HepG2 (cell line): ENCODE measurements around the gene CLASP1. TPM values are rescaled to one million over a fixed set of nuclear protein-coding genes. Genes with fewer than 3 reads are reported as not detected.

Experiments used
- ATAC-seq: fragments of 200-7000 bp; cut with Tn5 transposase; 3 replicates; pipeline ENCODE4 v1.9.1; 2020; ENCODE audit warnings: mild to moderate bottlenecking, moderate library complexity
- BruUV-seq: library from RNA; stranded (reverse); fragments of 400-500 nt; replicated peaks from 2 replicates; lab custom pipeline; 2021; lab: Mats Ljungman, UMichigan
- CTCF ChIA-PET: fragments of 300-600 bp; formaldehyde crosslinking; extraction: SDS; loops from one replicate; lab custom pipeline; 2021; ENCODE audit warnings: low total read pairs, inconsistent platforms, low intra/inter-chr PET ratio; lab: Yijun Ruan, JAX
- POLR2A ChIA-PET: fragments of 350-600 bp; sonication (Branson Sonifier 250); formaldehyde crosslinking; loops from one replicate; lab custom pipeline; 2020; ENCODE audit warnings: antibody characterized with exemption, inconsistent platforms; lab: Yijun Ruan, JAX
- DNase-seq: peaks from one replicate; pipeline ENCODE4 v3.0.0-alpha.2; 2015; ENCODE audit warnings: low spot score
- FAIRE-seq: peaks from 3 replicates; lab custom pipeline; 2011; peaks lifted over from hg19 to GRCh38; lab: Jason Lieb, UNC
- H2AFZ ChIP-seq: one replicate; pipeline ENCODE4 v1.6.1; 2011; ENCODE audit warnings: low read length, inconsistent platforms
- H3K27ac ChIP-seq: fragments of 300-600 bp; 3 replicates; pipeline ENCODE4 v1.8.0; 2011; ENCODE audit warnings: mixed run types, mild to moderate bottlenecking, mixed read lengths, low read length, inconsistent platforms; ENCODE audit not compliant: insufficient read depth; ENCODE audit errors: extremely low read length
- H3K27me3 ChIP-seq, 2 experiments: fragments of 200-600 bp in 1 of 2; 2 replicates in 1 of 2; 3 replicates in 1 of 2; pipeline versions ENCODE4 v1.6.0 to v1.8.0; 2011; ENCODE audit warnings: low read length in 2 of 2, mild to moderate bottlenecking in 2 of 2, moderate library complexity in 2 of 2, inconsistent platforms in 1 of 2; ENCODE audit not compliant: insufficient read depth in 2 of 2, control insufficient read depth in 1 of 2
- H3K36me3 ChIP-seq, 2 experiments: fragments of 200-600 bp in 1 of 2; replicated peaks in 1 of 2; 2 replicates in 1 of 2; 3 replicates in 1 of 2; pipeline versions ENCODE4 v1.5.1 to v1.8.0; 2011; ENCODE audit warnings: low read length in 2 of 2, inconsistent platforms in 1 of 2; ENCODE audit not compliant: insufficient read depth in 2 of 2, control insufficient read depth in 1 of 2
- H3K4me1 ChIP-seq: 2 replicates; pipeline ENCODE4 v1.5.1; 2012; ENCODE audit warnings: low read length, inconsistent platforms; ENCODE audit not compliant: insufficient read depth
- H3K4me2 ChIP-seq: 2 replicates; pipeline ENCODE4 v1.6.0; 2011; ENCODE audit warnings: low read depth, low read length, inconsistent platforms
- H3K4me3 ChIP-seq, 3 experiments: fragments of 200-600 bp in 1 of 3; sonication (generic), shearing (Covaris generic) in 1 of 3; replicated peaks in 1 of 3; 2 replicates each; pipeline ENCODE4 v1.5.1; 2011 to 2016; ENCODE audit warnings: low read length in 3 of 3, inconsistent platforms in 2 of 3, low read depth in 2 of 3, mild to moderate bottlenecking in 2 of 3, control low read depth in 1 of 3, mixed read lengths in 1 of 3; ENCODE audit not compliant: insufficient read depth in 1 of 3
- H3K79me2 ChIP-seq: one replicate; pipeline ENCODE4 v1.6.1; 2011; ENCODE audit warnings: low read length, inconsistent platforms; ENCODE audit not compliant: insufficient read depth
- H3K9ac ChIP-seq: 2 replicates; pipeline ENCODE4 v1.6.0; 2011; ENCODE audit warnings: mild to moderate bottlenecking, low read depth, low read length, inconsistent platforms; ENCODE audit not compliant: insufficient read depth
- H3K9me3 ChIP-seq: 2 replicates; pipeline ENCODE4 v1.5.1; 2012; ENCODE audit warnings: mild to moderate bottlenecking, low read length
- H4K20me1 ChIP-seq: 2 replicates; pipeline ENCODE4 v1.6.0; 2011; ENCODE audit warnings: inconsistent platforms, mild to moderate bottlenecking, low read length, moderate library complexity; ENCODE audit not compliant: insufficient read depth
- HMG20B ChIP-seq: conservative IDR thresholded peaks from 2 replicates; pipeline ENCODE4 v1.6.1; 2016; ENCODE audit warnings: missing genetic modification reagents, missing compliant biosample characterization
- KAT2B ChIP-seq: fragments of 150-350 bp; IDR thresholded peaks from 2 replicates; pipeline ENCODE4 v1.6.1; 2014; ENCODE audit warnings: low read depth, low read length, borderline replicate concordance
- KLF13 ChIP-seq: sonication (generic); formaldehyde crosslinking; IDR thresholded peaks from 2 replicates; pipeline ENCODE4 v1.4.0; 2020; ENCODE audit warnings: mild to moderate bottlenecking, missing genetic modification reagents
- NAIF1 ChIP-seq: sonication (generic); formaldehyde crosslinking; IDR thresholded peaks from 2 replicates; pipeline ENCODE4 v1.5.0; 2020; ENCODE audit warnings: mild to moderate bottlenecking, missing genetic modification reagents, borderline replicate concordance
- RBM22 ChIP-seq: fragments of 200-400 bp; formaldehyde crosslinking; optimal IDR thresholded peaks from 2 replicates; pipeline ENCODE3; 2017; ENCODE audit warnings: mild to moderate bottlenecking, low read length, moderate library complexity
- TBX2 ChIP-seq: sonication (generic); formaldehyde crosslinking; IDR thresholded peaks from 2 replicates; pipeline ENCODE4 v1.5.0; 2020; ENCODE audit warnings: missing genetic modification reagents, mild to moderate bottlenecking, borderline replicate concordance
- XBP1 ChIP-seq: sonication (generic); formaldehyde crosslinking; IDR thresholded peaks from 2 replicates; pipeline ENCODE4 v1.5.0; 2020; ENCODE audit warnings: missing genetic modification reagents
- ZFP62 ChIP-seq: sonication (generic); formaldehyde crosslinking; IDR thresholded peaks from 2 replicates; pipeline ENCODE4 v1.4.0; 2020; ENCODE audit warnings: missing genetic modification reagents
- ZNF556 ChIP-seq: sonication (generic); formaldehyde crosslinking; IDR thresholded peaks from 2 replicates; pipeline ENCODE4 v1.4.0; 2020; ENCODE audit warnings: mild to moderate bottlenecking, missing genetic modification reagents, borderline replicate concordance
- ZSCAN22 ChIP-seq: sonication (generic); formaldehyde crosslinking; IDR thresholded peaks from 2 replicates; pipeline ENCODE4 v1.4.0; 2020; ENCODE audit warnings: mild to moderate bottlenecking, missing genetic modification reagents
- ZSCAN30 ChIP-seq: sonication (generic); formaldehyde crosslinking; IDR thresholded peaks from 2 replicates; pipeline ENCODE4 v1.5.0; 2020; ENCODE audit warnings: mild to moderate bottlenecking, missing genetic modification reagents
- WGBS: methylation state at CpG from one replicate; pipeline ENCODE4 v1.1.6; 2017; ENCODE audit warnings: low lambda C conversion rate; 5-methylcytosine and 5-hydroxymethylcytosine counted together
- in situ Hi-C: cut with HindIII; loops from 2 replicates; pipeline ENCODE4 v1.10.0; 2017; ENCODE audit warnings: low pct_unique_long_range_greater_than_20kb; ENCODE audit not compliant: extremely low pct_ligation_motif_present
- intact Hi-C: fragments of 100-400 bp; cut with micrococcal nuclease; formaldehyde crosslinking; loops from one replicate; pipeline ENCODE4 v1.10.0; 2022; ENCODE audit not compliant: unreplicated experiment
- polyA plus RNA-seq, 8 experiments: library from polyadenylated mRNA; depleted of rRNA in 3 of 8; stranded (reverse) in 7 of 8; unstranded in 1 of 8; fragments of >200 nt; fragmentation: Illumina TruSeq in 4 of 8; extraction: Trizol in 4 of 8; gene quantifications; 2 replicates each; pipeline versions ENCODE4 v1.2.1 to v1.2.3, GENCODE V29; 2011 to 2016; ENCODE audit warnings: low read depth in 4 of 8, missing spikeins in 1 of 8, mixed read lengths in 1 of 8; ENCODE audit not compliant: insufficient read depth in 1 of 8
- total RNA-seq, 5 experiments: library from RNA; depleted of rRNA; stranded (reverse); fragments of >200 nt; fragmentation: Illumina TruSeq; extraction: Trizol; gene quantifications; 2 replicates each; pipeline ENCODE4 v1.2.3, GENCODE V29; 2016; ENCODE audit warnings: low read depth in 1 of 5
- TF ChIP-seq, protein P1 (sequence below): sonication (generic); formaldehyde crosslinking; IDR thresholded peaks from 2 replicates; pipeline ENCODE4 v1.5.0; 2020; ENCODE audit warnings: mild to moderate bottlenecking, missing genetic modification reagents
- TF ChIP-seq, protein P2 (sequence below): sonication (generic); formaldehyde crosslinking; IDR thresholded peaks from 2 replicates; pipeline ENCODE4 v1.4.0; 2020; ENCODE audit warnings: missing genetic modification reagents, borderline replicate concordance
- TF ChIP-seq, protein P3 (sequence below): sonication (generic); formaldehyde crosslinking; IDR thresholded peaks from 2 replicates; pipeline ENCODE4 v1.4.0; 2020; ENCODE audit warnings: missing genetic modification reagents
- TF ChIP-seq, protein P4 (sequence below): sonication (generic); formaldehyde crosslinking; IDR thresholded peaks from 2 replicates; pipeline ENCODE4 v1.5.0; 2020; ENCODE audit warnings: missing genetic modification reagents
- TF ChIP-seq, protein P5 (sequence below): sonication (generic); formaldehyde crosslinking; conservative IDR thresholded peaks from 2 replicates; pipeline ENCODE4 v1.4.0; 2020; ENCODE audit warnings: missing genetic modification reagents

CLASP1 gene
- total and polyA plus RNA-seq, 2 of the 13 experiments (the other 11 are each of a cell fraction or from before 2014, with no cell fraction given), result 11.7 to 47.9 TPM

DNA sequence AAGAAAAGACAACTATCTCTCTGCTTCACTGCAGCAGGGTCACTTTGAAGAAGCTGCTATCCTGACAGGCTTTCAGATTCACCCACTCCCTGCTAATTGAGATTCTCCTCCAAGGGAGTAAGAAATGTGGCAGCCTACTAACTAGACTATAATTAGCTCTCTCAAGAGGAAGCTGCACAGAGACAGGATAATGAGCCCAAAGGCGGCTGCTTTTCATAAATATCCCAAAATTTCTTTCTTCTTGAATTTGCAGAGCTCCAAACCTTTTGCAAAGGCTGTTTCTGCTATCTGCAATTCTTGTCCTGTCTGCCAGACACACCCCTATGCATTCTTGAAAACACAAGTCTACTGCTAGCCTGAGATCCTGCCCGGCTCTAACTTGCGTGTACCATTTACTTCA, 172.6 kb downstream of the CLASP1 start:
- FAIRE-seq (no peak), DNase-seq (no peak), ATAC-seq (peak; percentile 17; the same call in 1 of the 3 replicates)
- ChIA-PET POLR2A (interaction anchor here (1.1 kb wide), 1 partner anchor 54 kb away, joined by 3 read pairs; the partner anchor contains the start of gene RNU4ATAC), CTCF (no interaction called here)
- intact Hi-C loops, result loop anchor here (5.0 kb wide), 1 partner anchor 74 kb away; no protein-coding TSS in a partner anchor
- H4K20me1 ChIP-seq, result no peaks in the 10 kb centered on the region; the same call in 1 of the 2 replicates
- no TSS peak for BruUV-seq
- H3K36me3 ChIP-seq, result peaks cover 4 to 7% of the 10 kb centered on the region in 2 experiments; a peak in 3 of 5 replicates
- H3K9me3 ChIP-seq, result no peaks in the 10 kb centered on the region
- H3K4me2 ChIP-seq, result no peak overlapping the region
- H3K79me2 ChIP-seq, result peaks cover 12% of the 10 kb centered on the region
- peaks cover 19% of the 10 kb centered on the region for H3K4me1 ChIP-seq
- in situ Hi-C loops, result no loop called here
- no peak overlapping the region for H3K27ac ChIP-seq
- no peaks in the 10 kb centered on the region for H3K27me3 ChIP-seq
- H3K4me3 ChIP-seq, result no peak overlapping the region
- no peak overlapping the region for H2AFZ ChIP-seq
- no peak overlapping the region for H3K9ac ChIP-seq
- WGBS, result 93% methylated on average over 3 of the region's 3 CpGs
- TF ChIP-seq, protein P1, sequence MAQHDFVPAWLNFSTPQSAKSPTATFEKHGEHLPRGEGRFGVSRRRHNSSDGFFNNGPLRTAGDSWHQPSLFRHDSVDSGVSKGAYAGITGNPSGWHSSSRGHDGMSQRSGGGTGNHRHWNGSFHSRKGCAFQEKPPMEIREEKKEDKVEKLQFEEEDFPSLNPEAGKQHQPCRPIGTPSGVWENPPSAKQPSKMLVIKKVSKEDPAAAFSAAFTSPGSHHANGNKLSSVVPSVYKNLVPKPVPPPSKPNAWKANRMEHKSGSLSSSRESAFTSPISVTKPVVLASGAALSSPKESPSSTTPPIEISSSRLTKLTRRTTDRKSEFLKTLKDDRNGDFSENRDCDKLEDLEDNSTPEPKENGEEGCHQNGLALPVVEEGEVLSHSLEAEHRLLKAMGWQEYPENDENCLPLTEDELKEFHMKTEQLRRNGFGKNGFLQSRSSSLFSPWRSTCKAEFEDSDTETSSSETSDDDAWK (CRISPR knock-in tag), result no peak
- TF ChIP-seq KAT2B (no peak), RBM22 (peak; percentile 40), ZSCAN22 (CRISPR knock-in tag) (0 out of 2 replicates have a peak, but pooled peaks have one; percentile 20), ZFP62 (no peak), KLF13 (CRISPR knock-in tag) (no peak), TBX2 (no peak), HMG20B (no peak), ZNF556 (CRISPR knock-in tag) (no peak), NAIF1 (CRISPR knock-in tag) (0 out of 2 replicates have a peak, but pooled peaks have one; percentile 24), ZSCAN30 (CRISPR knock-in tag) (no peak), XBP1 (CRISPR knock-in tag) (no peak)
- TF ChIP-seq, protein P2, sequence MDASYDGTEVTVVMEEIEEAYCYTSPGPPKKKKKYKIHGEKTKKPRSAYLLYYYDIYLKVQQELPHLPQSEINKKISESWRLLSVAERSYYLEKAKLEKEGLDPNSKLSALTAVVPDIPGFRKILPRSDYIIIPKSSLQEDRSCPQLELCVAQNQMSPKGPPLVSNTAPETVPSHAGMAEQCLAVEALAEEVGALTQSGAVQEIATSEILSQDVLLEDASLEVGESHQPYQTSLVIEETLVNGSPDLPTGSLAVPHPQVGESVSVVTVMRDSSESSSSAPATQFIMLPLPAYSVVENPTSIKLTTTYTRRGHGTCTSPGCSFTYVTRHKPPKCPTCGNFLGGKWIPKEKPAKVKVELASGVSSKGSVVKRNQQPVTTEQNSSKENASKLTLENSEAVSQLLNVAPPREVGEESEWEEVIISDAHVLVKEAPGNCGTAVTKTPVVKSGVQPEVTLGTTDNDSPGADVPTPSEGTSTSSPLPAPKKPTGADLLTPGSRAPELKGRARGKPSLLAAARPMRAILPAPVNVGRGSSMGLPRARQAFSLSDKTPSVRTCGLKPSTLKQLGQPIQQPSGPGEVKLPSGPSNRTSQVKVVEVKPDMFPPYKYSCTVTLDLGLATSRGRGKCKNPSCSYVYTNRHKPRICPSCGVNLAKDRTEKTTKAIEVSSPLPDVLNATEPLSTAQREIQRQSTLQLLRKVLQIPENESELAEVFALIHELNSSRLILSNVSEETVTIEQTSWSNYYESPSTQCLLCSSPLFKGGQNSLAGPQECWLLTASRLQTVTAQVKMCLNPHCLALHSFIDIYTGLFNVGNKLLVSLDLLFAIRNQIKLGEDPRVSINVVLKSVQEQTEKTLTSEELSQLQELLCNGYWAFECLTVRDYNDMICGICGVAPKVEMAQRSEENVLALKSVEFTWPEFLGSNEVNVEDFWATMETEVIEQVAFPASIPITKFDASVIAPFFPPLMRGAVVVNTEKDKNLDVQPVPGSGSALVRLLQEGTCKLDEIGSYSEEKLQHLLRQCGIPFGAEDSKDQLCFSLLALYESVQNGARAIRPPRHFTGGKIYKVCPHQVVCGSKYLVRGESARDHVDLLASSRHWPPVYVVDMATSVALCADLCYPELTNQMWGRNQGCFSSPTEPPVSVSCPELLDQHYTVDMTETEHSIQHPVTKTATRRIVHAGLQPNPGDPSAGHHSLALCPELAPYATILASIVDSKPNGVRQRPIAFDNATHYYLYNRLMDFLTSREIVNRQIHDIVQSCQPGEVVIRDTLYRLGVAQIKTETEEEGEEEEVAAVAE (CRISPR knock-in tag), result no peak
- TF ChIP-seq, protein P3, sequence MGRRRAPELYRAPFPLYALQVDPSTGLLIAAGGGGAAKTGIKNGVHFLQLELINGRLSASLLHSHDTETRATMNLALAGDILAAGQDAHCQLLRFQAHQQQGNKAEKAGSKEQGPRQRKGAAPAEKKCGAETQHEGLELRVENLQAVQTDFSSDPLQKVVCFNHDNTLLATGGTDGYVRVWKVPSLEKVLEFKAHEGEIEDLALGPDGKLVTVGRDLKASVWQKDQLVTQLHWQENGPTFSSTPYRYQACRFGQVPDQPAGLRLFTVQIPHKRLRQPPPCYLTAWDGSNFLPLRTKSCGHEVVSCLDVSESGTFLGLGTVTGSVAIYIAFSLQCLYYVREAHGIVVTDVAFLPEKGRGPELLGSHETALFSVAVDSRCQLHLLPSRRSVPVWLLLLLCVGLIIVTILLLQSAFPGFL (CRISPR knock-in tag), result no peak
- TF ChIP-seq, protein P4, sequence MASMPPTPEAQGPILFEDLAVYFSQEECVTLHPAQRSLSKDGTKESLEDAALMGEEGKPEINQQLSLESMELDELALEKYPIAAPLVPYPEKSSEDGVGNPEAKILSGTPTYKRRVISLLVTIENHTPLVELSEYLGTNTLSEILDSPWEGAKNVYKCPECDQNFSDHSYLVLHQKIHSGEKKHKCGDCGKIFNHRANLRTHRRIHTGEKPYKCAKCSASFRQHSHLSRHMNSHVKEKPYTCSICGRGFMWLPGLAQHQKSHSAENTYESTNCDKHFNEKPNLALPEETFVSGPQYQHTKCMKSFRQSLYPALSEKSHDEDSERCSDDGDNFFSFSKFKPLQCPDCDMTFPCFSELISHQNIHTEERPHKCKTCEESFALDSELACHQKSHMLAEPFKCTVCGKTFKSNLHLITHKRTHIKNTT (CRISPR knock-in tag), result no peak
- TF ChIP-seq, protein P5, sequence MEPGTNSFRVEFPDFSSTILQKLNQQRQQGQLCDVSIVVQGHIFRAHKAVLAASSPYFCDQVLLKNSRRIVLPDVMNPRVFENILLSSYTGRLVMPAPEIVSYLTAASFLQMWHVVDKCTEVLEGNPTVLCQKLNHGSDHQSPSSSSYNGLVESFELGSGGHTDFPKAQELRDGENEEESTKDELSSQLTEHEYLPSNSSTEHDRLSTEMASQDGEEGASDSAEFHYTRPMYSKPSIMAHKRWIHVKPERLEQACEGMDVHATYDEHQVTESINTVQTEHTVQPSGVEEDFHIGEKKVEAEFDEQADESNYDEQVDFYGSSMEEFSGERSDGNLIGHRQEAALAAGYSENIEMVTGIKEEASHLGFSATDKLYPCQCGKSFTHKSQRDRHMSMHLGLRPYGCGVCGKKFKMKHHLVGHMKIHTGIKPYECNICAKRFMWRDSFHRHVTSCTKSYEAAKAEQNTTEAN (CRISPR knock-in tag), result no peak
